ENCODE results near the gene C4orf50.

DNA sequence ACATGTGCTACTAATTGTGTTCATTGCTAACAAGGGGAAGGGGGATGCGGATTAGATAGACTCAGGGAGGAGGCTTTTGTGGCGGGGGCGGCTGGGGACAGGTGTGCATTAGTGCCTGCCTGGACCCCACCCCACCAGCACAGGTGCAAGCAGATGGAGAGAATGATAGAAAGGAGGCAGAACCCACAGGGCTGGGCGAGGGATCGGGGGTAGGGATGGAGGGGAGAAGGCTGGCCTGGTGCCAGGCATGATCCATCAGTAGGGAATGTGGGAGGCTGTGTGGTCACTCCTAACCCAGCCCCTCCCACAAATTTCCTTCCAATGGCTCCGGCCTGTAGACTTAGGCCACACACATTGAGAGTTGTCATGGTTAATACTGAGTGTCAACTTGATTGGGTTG is 94.9 kb downstream of the C4orf50 start:
- TF ChIP-seq, protein P1, sequence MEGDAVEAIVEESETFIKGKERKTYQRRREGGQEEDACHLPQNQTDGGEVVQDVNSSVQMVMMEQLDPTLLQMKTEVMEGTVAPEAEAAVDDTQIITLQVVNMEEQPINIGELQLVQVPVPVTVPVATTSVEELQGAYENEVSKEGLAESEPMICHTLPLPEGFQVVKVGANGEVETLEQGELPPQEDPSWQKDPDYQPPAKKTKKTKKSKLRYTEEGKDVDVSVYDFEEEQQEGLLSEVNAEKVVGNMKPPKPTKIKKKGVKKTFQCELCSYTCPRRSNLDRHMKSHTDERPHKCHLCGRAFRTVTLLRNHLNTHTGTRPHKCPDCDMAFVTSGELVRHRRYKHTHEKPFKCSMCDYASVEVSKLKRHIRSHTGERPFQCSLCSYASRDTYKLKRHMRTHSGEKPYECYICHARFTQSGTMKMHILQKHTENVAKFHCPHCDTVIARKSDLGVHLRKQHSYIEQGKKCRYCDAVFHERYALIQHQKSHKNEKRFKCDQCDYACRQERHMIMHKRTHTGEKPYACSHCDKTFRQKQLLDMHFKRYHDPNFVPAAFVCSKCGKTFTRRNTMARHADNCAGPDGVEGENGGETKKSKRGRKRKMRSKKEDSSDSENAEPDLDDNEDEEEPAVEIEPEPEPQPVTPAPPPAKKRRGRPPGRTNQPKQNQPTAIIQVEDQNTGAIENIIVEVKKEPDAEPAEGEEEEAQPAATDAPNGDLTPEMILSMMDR (IDR thresholded peaks at IDR 0.05): no peak
- no peak for TF ChIP-seq POLR2A (IDR thresholded peaks at IDR 0.05)

Data from vagina (tissue), 2 donors.